WI38 (cell line): ENCODE data around the gene NIT1.
A peak's percentile ranks its signal among the peaks of the same experiment; 100 is the strongest.
"Not testable (repeated sequence)": the region's sequence is repeated elsewhere in the genome, so short reads cannot be mapped to it uniquely, and the experiment has no call there.

Experiments
- H3K4me3 ChIP-seq: 2 replicates; pipeline ENCODE4 v1.5.1; 2011; ENCODE audit warnings: low read depth, mild to moderate bottlenecking, control low read depth, low read length
- CTCF ChIP-seq: IDR thresholded peaks from 2 replicates; pipeline ENCODE4 v1.5.1; 2012; ENCODE audit warnings: low read depth, mild to moderate bottlenecking, control low read depth, low read length

Gene NIT1

GRCh38 chr1:161115132-161115711, 2.7 kb upstream of the NIT1 start:
- no peak overlapping the region for H3K4me3 ChIP-seq
- TF ChIP-seq CTCF: no peak

GRCh38 chr1:161115961-161116360, 1.9 kb upstream of the NIT1 start:
- not testable (repeated sequence) for H3K4me3 ChIP-seq

- TF ChIP-seq CTCF: peak; percentile 20; the same call in 1 of the 2 replicates
- peak overlapping the region; percentile 99 for H3K4me3 ChIP-seq
Measured at GRCh38 chr1:161119092-161119903, 1.4 kb downstream of the NIT1 start.

GRCh38 chr1:161121042-161121650, 3.2 kb downstream of the NIT1 start:
- no peak overlapping the region for H3K4me3 ChIP-seq
- TF ChIP-seq CTCF: no peak

GRCh38 chr1:161121834-161122233, 3.9 kb downstream of the NIT1 start:
- H3K4me3 ChIP-seq: no peak overlapping the region
- no peak for TF ChIP-seq CTCF

- no peak for TF ChIP-seq CTCF
- H3K4me3 ChIP-seq: no peak overlapping the region
Measured at GRCh38 chr1:161122967-161123366, 5.1 kb downstream of the NIT1 start.

- H3K4me3 ChIP-seq: no peak overlapping the region
- TF ChIP-seq CTCF: no peak
Measured at GRCh38 chr1:161127649-161128048, 9.7 kb downstream of the NIT1 start.
